Astrocyte of the hippocampus (primary cell): ENCODE results near the gene CDH1.
"Not testable (repeated sequence)": the region's sequence is repeated elsewhere in the genome, so short reads cannot be mapped to it uniquely, and the experiment has no call there.

ENCODE experiments used
- DNase-seq: peaks from one replicate; pipeline ENCODE4 v3.0.0; 2011; ENCODE audit warnings: low read depth, low spot score

Gene CDH1

GRCh38 chr16:68737046-68737729 lies at the start of gene CDH1:
Gene CDH1 (plus strand): TSS chr16:68737292. CDS start chr16:68737416, 124 bp downstream.
- no peak for DNase-seq

GRCh38 chr16:68689921-68690320 lies 47.2 kb upstream of the CDH1 start:
- peak; percentile 5 for DNase-seq

- DNase-seq, result no peak
These were observed 41.5 kb upstream of the CDH1 start for GRCh38 chr16:68695575-68695974.

DNA sequence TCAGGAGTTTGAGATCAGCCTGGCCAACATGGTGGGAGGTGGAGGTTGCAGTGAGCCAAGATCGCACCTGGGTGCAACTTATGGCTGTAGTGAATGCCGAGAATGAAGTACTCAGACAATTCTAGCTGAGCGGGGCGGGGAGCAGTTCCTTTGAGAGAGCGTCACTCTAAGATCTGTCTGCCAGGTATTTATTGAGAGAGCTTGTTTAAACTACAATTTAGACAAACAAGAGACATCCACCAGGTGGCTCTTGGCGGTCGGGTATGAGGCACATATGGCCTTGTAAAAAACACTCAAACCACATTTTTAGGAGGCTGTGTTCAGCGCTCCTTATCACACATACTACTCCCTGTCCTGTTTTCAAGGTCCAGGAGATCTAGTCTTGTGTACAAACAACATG lies 40.6 kb upstream of the CDH1 start:
- no peak for DNase-seq

GRCh38 chr16:68698091-68698490 lies 39.0 kb upstream of the CDH1 start:
- DNase-seq, result no peak

DNA sequence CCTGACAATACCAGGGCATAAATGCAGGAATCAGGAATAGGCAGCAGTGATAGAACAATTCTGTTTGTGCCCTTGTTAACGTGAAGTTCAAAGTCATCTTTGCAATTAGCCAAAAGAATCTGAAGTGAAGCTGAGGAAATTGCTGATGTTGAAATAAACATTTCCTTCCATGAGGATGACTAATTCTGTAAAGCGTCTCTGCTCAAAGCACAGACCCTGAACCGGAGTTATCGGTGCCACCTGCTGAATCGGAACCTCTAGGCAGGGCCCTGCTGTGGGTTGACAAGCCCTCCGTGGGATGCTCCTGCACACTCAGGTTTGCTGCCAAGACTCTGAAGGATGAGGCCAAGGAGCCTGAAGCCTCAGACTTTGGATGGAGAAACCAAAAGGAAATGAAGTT lies 37.0 kb upstream of the CDH1 start:
- DNase-seq, result peak; percentile 21

- DNase-seq, result no peak
These were observed 36.3 kb upstream of the CDH1 start for GRCh38 chr16:68700831-68701230.

DNA sequence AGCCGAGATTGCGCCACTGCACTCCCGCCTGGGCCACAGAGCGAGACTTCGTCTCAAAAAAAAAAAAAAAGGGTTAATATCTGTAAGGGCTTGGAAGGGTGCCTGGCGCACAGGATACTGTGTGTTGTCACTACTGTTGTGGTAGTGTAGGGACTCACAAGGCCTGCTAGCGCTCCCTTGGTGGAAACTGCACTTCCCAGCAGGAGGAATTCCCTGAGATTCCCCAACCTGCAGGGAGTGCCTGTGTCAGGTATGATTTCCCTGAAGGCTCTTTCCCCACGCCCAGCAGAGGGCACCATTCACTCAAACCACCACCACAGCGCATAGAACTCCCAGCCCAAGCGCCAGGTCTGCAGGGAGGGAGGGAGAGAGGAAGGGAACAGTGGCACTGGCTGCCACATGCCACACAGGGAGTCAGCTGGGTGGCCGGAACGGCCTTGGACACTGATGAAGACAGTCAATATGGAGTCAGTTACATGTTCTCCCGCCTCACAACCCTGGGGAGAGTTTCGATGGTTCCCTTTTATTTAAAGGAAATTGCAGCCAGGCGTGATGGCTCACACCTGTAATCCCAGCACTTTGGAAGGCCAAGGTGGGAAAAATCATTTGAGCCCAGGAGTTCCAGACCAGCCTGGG lies 32.7 kb upstream of the CDH1 start:
- DNase-seq, result peak; percentile 89

DNA sequence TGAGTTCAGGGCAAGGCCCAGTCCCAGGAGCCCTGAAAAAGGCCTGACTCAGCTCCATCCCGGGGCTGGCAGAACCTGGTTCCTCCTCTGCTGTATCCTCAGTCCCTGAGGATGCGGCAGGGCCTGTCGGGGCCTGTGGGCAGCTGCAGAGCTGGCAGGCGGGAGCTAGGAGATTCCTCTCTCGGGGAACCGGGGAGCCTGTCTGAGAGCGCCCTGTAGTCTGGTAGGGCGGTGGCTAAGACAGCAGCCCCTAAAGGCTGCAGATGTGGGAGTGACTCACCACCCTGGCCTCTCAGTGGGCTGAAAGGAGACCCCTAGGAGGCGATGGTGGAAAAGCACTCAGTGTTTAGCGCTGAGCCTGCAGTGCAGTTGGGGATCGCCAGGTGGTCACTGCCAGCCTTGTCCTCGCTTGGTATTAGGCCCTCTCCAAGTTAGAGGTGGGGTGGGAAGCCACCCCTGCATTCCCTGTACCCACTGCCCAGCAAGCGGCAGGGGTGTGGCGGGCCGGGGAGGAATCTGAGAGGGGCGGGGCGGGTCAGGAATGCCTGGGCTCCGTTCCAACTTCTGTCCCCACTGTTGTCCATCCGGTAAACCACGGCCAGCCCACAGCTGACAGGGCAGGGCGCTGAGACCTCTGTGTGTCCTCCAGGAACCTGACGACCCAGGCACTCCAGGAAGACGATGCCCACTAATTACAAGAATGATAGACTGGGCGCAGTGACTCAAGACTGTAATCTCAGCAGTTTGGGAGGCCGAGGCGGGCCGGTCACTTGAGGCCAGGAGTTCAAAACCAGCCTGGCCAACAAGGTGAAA lies 29.5 kb upstream of the CDH1 start:
- peak; percentile 84 for DNase-seq

DNA sequence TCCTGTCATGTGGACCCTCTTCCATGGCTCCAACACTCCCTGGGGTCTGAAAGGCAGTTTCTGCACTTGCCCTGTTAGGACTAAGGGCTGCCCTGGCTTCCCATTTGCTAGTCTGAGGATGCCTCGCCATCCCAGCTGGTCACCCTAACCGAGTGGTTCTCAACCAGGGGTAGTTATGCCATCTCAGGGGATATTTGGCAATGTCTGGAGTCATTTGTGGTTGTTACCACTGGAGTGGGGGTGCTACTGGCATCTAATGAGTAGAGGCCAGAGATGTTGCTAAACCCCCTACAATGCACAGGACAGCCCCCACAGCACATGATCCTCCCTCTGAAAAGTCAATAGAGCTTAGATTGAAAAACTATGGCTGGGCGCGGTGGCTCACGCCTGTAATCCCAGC lies 26.9 kb upstream of the CDH1 start:
- no peak for DNase-seq

DNA sequence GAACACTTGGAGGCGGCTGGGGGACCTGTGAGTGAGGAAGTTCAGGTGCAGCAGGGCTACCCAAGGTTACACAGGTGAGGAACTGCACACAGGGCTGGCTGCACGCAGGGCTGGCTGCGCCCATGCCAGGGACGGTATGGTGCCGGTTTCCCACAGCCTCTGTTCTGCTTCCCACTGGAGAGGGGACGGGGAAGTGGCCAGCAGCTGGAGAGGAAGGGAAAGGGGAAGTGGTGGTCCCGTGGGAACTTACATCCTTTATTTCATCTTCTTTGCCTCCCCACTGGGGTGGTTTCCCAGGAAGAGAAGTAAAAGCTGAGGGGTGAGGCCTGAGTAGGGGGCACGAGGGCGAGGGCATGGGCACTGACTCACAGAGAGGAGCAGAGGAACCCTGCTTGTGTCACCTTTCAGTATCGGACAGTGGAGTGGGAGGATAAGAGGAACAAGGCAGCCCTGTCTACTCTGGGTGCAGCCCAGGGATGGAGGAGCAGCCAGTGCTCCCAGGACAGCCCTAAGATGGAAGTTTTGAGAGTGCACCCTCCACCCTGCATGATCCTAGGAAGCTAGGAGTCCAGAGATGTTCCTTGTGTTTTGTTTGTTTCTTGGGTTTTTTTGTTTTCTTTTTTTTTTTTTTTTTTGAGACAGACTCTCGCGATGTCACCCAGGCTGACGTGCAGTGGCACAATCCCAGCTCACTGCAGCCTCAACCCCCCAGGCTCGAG lies 25.5 kb upstream of the CDH1 start:
- DNase-seq, result no peak

- no peak for DNase-seq
These were observed 23.7 kb upstream of the CDH1 start for GRCh38 chr16:68713361-68713760.

DNA sequence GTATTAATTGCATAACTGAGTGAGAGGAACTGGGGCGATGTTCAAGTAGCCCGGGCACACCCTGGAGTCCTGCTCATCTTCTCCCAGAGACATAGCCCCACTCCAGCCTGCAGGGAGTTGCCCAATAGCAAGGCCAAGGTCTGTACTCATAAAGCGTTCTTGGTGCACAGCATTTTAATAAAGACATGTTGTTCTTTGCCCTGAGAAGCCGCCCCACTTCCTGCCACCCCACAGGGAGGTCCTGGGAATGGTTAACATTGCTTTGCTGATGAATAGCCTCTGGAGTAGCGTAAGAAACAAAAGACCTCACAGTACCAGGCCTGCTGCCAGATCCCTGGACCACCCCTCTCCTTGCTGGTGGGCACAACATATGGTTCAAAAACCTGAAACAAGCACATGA lies 21.6 kb upstream of the CDH1 start:
- peak; percentile 10 for DNase-seq

GRCh38 chr16:68716516-68716915 lies 20.6 kb upstream of the CDH1 start:
- DNase-seq, result not testable (repeated sequence)

GRCh38 chr16:68717684-68718083 lies 19.4 kb upstream of the CDH1 start:
- DNase-seq, result no peak

DNA sequence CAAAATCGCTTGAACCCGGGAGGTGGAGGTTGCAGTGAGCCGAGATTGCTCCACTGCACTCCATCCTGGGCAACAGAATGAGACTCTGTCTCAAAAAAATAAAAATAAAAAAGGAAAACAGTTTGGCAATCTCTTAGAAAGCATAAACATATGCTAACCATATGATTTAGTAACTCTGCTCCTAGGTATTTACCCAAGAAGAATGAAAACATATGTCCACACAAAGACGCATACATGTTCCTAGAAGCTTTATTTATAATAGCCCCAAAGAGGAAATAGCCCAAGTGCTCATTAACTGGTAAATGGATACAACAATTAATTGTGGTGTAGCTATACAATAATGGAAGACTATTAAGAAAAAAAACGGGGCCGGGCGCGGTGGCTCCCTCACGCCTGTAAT lies 18.5 kb upstream of the CDH1 start:
- no peak for DNase-seq

DNA sequence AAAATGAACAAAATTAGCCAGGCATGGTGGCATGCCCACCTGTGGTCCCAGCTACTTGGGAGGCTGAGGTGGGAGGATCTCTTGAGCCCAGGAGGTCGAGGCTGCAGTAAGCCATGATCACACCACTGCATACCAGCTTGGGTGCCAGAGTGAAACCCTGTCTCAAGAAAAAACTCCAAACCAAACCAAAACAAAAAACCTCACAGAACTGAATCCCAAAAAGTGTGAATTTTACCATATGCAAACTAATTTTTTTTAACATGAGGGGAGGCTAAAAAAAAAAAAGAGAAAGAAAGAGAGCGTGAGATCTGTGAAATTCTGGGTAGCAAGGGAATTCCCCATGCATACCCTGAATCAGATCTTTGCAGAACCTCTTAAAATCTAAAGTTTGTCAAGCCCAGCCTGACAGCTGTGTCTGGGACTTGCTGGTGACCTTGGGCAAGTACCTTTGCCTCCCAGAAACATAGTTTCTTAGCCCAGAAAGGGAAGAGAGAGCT lies 17.1 kb upstream of the CDH1 start:
- DNase-seq, result no peak

- no peak for DNase-seq
These were observed 14.7 kb upstream of the CDH1 start for GRCh38 chr16:68722119-68723024.

DNA sequence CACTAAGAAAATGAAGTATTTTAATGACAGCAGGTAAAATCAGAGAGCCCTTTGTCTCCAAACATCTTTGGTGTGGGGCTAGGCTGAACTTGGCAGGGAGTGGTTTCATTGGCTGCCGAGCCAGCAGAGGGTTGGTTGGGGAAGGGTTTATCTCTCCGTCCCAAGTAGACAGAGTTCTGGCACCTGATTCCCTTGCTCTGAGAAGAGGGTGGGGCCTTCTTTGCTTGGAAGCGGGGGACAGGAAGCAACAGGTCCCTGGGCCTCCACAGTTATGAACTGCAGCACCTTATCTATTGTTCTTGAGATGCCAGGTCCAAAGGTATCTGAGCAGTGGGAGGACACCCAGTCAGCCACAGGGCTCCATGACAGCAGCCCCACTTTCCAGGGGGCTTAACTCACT lies 12.3 kb upstream of the CDH1 start:
- DNase-seq, result no peak

GRCh38 chr16:68728523-68728922 lies 8.6 kb upstream of the CDH1 start:
- no peak for DNase-seq

DNA sequence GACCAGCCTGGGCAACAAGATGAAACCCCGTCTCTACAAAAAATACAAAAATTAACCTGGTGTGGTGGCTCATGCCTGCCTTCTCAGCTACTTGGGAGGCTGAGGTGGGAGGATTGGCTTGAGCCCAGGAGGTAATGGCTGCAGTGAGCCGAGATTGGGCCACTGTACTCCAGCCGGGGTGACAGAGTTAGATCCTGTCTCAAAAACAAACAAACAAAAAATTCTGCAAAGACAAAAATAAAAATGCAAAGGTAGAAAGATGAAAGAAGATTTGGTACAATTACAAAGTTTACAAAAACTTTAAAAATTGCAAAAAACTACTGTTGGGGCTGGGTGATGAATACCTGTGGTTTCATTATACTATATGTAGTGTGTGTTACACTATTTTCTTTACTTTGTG lies 5.5 kb upstream of the CDH1 start:
- no peak for DNase-seq
